ENCODE results near the gene ERVW-1. TPM values are rescaled to one million over a fixed set of nuclear protein-coding genes. Genes with fewer than 3 reads are reported as not detected.
"Not testable (repeated sequence)": the region's sequence is repeated elsewhere in the genome, so short reads cannot be mapped to it uniquely, and the experiment has no call there.

Gene ERVW-1, protein sequence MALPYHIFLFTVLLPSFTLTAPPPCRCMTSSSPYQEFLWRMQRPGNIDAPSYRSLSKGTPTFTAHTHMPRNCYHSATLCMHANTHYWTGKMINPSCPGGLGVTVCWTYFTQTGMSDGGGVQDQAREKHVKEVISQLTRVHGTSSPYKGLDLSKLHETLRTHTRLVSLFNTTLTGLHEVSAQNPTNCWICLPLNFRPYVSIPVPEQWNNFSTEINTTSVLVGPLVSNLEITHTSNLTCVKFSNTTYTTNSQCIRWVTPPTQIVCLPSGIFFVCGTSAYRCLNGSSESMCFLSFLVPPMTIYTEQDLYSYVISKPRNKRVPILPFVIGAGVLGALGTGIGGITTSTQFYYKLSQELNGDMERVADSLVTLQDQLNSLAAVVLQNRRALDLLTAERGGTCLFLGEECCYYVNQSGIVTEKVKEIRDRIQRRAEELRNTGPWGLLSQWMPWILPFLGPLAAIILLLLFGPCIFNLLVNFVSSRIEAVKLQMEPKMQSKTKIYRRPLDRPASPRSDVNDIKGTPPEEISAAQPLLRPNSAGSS
- total RNA-seq, result not detected
- long read RNA-seq, result 0 reads

DNA sequence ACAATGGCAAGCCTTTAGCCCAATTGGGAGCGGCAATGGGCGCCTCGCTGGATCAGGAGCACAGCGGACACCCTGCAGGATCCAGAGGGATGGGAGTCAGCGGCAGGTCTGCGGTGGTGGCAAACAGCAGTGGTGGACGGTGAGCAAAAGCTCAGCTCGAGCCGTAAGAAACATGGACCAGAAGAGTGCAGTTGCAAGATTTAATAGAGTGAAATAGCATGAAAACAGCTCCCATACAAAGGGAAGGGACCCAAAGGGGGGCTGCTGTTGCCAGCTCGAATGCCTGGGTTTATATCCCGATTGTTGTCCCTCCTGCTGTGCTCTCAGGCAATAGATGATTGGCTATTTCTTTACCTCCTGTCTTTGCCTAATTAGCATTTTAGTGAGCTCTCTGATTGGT is at the start of gene ERVW-1:
ERVW-1 (minus strand) TSS at position 266 of the 400 bp plus-strand sequence. CDS start 7,565 bp downstream, outside the sequence.
- not testable (repeated sequence) for DNase-seq (ENCODE audit: low spot score)

DNA sequence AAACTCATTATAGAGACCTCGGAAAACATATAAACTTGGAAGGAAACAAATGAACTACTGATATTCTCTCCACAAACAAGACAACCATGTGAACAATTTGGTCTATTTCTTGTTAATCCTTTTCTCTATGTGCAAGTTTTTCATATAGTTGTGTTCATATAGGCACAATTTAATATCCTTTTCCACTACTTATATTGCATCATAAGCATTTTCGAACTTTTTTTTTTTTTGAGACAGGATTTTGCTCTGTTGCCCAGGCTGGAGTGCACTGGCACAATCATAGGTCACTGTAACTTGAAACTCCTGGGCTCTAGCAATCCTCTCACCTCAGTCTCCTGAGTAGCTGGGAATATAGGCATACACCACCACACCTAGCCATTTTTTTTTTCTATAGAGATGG is 45.4 kb upstream of the ERVW-1 start:
- DNase-seq (ENCODE audit: low spot score), result no peak

DNA sequence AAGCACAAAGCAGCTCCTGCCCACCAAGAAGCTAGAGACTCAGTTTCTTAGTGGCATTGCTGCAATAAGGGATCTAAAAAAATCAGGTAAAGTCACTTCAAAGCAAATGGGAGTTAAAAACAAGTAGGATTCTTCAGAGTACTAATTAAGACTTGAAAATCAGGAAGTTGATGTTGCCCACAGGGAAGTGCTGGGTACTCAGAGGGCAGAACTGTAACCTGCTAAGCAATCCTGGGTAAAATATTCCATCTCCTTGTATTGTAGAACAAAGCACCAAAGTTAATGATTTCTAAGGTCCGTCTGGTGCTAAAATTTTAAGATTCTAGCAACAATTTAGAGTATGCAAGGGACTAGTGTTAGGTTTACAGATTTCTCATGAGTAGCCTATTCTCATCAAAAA is 42.3 kb upstream of the ERVW-1 start:
- no peak for DNase-seq (ENCODE audit: low spot score)

DNA sequence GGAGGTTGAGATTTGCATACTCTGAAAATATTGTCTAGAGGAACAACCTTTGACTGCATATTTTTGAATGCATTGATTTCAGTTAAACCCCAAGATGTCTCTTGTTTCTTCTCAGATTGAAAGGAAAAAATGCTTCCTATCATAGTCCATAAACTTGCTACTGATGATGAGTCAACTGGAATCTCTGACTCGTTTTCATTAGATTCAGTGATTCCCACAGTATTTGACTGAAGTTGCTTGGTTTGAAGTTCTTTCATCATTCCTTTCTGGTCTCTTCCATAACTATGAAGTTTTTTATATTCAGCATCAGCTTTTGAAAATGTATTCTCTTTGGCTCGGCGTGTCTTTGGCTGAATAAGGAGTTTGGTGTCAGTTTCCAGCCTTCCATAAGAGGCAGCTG is 39.9 kb upstream of the ERVW-1 start:
- DNase-seq (ENCODE audit: low spot score), result no peak

DNA sequence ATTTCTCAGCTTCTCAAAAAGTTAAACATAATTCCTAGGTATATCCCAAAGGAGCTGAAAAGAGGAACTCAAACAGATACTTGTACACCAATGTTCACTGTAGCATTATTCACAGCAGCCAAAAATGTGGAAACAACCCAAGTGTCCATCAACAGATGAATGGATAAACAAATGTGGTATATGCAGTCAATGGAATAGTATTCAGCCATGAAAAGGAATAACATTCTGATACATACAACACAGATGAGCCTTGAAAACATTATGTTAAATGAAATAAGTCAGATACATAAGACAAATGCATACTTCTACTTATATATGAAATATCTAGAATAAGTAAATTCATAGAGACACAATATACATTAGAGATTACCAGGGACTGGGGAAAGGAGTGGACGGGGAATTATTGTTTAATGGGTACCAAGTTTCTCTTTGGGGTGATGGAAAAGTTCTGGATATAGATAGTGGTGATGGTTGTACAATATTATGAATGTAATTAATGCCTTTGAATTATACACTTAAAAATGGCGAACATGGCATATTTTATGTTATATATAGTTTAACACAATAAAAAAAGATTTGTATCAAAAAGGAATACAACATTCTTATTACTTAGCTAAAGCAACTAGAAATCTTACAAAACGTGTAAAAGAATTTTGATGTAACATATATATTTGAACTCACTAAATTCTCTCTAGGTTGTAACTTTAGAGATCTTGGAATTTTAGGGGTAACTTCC is 35.6 kb upstream of the ERVW-1 start:
- no peak for DNase-seq (ENCODE audit: low spot score)

DNA sequence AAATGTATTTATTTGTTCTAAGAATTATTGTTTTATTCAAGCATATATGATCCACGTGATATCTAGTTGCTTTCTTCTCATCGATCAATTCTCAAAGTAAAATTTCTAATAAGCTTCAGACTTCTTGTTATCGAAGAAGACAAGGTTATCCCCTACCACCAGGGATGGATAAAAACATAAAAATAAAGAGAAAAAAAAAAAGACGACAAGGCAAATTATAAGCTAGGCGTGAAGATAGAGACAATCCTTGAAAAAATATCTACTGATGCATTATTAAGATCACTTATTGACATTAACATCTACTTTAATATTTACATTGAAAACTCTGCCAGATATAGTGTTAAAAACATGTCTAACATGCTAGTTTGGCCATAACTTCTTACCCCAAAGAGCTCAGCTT is 31.2 kb upstream of the ERVW-1 start:
- no peak for DNase-seq (ENCODE audit: low spot score)

DNA sequence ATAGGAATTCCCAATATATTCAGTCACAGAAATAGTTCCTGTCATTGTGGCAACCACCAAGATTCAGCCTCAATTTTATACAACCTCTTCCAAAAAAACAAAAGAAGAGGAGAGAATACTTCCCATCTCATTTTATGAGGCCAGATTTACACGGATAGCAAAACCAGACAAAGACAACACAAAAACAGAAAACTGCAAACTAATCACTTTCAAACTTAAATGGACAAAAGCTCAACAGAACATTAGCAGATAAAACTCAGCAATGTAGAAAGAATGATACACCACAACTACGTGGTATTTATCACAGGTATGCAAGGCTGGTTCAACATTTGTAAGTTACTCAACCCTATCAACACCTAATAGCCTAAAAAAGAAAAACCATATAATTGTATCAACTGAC is 28.6 kb upstream of the ERVW-1 start:
- DNase-seq (ENCODE audit: low spot score), result no peak

DNA sequence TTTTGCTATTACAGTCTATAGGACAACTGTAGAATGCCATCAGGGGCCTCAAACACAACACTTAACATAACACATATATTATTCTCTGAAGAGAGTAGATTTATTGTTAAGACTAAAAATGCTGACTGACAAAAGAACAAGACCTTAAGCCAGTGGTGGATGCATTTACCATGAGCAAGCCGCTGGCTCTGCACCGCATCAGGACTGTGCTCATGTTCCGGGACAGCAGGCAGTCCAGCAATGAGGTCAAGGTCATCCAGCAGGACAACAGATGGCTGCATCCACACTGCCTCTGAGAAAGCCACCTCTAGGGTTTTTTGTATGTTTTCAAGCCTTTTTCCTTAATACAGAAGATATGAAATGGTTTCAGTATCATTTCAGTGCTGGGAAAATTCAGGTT is 26.8 kb upstream of the ERVW-1 start:
- DNase-seq (ENCODE audit: low spot score), result no peak

DNA sequence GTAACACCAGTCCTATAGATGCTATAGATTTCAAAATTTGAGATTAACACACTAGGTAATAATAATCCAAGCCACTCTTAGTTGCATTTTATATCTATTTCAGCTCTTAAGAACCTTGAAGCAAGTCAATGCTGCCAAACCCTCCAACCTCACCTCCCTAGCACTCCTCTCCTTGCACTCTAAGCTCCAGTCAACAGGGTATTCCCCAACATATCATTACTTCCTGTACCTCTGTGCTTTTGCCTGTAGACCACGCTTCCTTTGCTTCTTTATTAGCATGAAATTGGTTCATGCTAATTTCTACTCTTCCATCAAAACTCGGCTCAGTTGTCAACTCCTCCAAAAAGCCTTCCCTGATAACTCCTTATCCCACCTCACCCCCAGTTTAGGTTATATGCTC is 26.0 kb upstream of the ERVW-1 start:
- no peak for DNase-seq (ENCODE audit: low spot score)

DNA sequence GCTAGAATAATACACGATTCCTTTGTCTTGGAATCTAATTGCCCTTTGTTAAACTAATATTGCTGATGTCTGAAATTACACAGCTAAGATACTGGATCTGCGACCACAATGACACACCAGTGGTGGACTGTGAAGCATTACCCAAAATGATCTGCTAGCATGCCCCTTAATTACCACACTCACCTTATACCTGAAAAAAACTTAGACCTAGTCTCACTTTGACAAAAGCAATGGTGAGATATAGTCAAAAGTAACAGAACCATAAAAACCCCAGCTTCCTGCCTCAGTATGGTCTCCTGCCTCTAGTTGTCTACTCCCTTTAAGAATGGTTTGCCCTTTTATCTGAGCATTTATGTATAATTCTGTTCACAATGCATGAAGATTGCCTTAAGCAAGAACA is 20.8 kb upstream of the ERVW-1 start:
- DNase-seq (ENCODE audit: low spot score), result no peak

DNA sequence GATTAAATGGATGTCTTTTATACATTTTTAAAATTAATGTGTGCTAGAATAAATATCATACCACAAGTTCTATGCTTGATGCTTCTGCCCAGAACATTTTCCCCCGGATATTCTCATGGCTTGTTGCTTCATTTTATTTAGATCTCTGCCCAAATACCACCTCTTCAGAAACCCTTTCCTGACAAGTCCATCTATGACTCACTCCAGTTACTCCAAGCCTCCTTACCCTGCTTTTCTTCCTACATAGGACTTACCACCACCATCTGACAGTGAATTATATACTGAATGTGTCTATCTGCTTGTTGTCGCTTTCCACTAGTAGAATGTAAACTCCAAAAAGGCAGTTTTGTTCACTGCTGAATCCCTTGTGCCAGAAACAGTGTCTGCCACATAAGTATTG is 19.1 kb upstream of the ERVW-1 start:
- no peak for DNase-seq (ENCODE audit: low spot score)

DNA sequence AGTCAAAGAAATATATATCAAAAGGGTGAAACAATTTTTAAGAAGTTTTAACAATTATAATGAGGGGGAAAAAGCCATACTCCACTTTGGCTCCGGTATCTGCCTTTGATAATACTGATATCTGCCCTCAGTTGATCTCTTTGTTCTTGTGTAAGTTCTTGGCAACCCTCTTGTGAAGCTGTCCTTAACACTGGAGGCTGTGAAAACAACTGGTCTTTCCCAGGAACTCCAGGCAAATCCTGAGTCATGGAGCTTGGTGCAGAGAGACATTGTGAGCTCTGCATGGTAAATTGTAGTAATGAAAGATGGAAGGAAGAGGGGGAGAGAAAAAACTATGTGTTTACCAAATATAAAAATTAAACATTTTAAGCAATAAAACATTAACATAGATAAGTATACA is 11.9 kb upstream of the ERVW-1 start:
- DNase-seq (ENCODE audit: low spot score), result no peak

DNA sequence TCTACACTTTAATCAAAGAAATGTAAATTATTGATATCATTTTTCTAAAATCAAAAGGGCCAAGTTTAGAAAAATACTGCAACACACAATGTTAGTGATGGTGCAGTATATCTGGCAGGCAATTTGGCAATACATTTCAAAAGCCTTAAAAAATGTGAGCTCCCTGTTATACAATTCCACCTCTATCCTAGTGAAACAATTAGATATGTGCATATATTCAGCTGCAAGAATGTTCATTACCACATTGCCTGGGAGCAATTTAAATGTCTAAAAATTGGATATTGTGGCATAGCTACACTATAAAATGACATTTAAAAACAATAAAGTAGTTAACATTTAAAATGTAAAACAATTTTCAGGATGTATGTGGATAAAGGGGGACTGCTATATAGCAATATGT is 10.1 kb upstream of the ERVW-1 start:
- no peak for DNase-seq (ENCODE audit: low spot score)

DNA sequence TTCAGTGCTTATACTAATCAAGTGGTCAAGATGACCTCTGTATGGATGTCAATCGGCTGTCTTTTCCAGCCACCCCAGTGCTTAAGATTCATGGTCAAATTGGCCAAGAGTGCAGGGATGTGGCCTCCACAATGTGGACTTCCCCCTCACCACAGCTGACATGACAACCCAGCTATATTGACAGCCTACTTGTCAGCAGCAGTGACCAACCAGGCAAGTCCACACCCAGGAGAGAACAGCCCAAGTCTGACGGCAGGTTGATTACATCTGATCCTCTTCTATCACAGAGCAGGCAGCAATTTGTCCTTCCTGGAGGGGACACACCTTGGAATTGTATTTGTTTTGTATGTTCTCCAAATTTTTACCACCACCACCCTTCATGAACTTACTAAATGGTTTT is 8.2 kb upstream of the ERVW-1 start:
- no peak for DNase-seq (ENCODE audit: low spot score)

DNA sequence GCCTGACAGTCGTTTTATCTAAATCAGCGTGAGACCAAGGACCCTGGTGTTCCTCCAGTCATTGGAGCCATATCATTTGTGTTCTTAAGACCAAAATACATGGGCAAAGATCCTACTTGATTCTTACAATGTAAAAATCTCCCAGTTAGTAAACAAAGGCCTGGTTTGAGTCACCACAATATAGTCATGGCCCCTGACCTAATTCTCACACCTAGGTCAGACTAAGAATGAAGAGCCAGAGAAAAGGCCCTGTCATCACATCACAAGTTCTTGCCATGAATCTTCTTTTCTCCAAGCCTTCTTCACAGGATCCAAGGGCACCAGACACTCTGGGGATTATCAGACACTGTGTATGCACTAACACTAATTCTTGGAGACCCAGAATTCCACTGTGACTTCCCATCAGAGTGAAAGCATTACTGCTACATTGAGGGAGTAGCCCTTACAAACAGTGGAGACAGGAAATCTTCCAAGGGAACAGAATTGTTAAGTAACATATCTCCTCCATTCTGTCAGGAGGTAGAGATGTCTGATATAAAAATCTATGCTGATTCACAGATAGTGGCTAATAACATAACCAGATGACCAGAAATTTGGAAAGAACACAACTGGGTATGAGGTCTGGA is 7.6 kb upstream of the ERVW-1 start:
- no peak for DNase-seq (ENCODE audit: low spot score)

DNA sequence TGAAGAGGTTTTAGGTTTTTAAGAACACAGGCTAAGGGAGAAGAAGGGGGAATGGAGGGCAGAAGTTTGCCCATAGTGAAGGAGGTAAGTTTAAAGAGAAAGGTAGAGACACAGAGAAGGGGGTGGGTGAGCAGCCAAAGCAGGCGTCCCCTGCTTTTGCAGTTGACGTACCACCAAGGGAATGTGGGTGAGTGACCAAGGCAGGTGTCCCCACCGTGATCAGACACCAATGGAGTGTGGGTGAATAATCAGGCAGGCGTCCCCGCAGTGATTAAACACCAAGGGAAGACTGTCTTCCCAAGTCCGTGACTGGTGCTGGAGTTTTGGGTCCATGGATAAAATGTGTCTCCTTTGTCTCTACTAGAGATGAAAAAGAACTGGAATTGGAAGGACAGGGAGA is 6.5 kb upstream of the ERVW-1 start:
- DNase-seq (ENCODE audit: low spot score), result not testable (repeated sequence)

DNA sequence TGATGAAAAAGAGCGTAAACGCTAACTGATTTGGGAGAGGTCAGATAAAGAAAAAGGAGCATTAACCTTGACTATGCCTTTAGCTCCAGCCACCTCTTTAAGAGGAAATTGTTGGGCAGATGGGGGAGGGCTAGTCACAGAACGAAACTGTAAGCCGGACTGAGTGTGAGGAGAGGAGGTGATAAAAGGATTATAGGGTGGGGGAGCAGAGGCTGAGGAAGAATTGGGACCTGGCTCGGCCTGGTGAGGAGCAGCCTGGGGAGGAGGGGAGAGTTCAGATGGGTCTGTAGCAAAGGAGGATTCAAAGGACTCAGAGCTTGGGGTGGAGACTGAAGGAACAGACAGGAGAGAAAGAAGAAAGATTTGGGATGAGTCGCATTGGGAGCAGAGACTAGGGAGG is 5.9 kb upstream of the ERVW-1 start:
- not testable (repeated sequence) for DNase-seq (ENCODE audit: low spot score)

DNA sequence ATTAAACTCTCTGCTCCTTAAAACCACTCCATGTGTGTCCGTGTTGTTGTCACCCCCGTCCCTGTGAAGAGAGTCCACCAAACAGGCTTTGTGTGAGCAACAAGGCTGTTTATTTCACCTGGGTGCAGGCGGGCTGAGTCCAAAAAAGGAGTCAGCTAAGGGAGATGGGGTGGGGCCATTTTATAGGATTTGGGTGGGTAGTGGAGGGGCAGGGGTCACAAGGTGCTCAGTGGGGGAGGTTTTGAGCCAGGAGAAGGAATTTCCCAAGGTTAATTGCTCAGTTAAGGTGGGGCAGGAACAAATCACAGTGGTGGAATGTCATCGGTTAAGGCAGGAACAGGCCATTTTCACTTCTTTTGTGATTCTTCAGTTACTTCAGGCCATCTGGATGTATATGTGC is 1.4 kb upstream of the ERVW-1 start:
- not testable (repeated sequence) for DNase-seq (ENCODE audit: low spot score)

DNA sequence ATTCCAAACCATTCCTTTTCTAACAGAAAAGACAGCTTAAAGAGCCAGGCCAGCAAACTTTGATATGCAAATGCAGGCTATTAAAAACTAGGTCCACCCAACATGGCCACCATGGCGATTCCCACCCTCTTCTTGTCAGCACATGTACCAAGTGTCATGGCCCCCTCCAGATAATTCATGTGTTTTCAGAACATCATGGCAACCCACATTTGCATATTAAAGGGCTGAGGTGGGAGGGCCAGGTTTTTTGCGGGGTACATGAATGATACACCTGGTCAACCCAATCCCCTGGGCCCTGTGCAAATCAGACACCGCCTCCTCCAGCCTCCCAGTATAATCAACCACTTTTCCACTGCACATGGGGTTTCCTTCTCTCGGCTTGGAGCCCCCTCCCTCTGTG is 965 bp upstream of the ERVW-1 start:
- DNase-seq (ENCODE audit: low spot score), result no peak

DNA sequence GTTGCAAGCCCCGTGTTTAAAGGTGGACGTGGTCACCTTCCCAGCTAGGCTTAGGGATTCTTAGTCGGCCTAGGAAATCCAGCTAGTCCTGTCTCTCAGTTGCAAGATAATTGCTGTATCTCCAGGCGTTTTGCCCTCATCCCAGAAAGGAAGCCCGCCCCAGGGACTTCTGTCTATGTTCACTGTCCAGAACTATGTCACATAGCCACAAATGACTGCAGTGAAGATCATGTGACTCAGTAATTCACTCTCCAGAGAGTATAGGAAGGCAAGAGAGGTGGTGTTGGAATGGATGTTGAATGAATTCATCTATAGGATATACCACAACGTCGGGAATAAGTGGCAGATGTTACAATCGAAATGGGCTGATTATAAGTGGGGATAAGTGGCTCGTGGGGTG is 349 bp upstream of the ERVW-1 start:
- DNase-seq (ENCODE audit: low spot score), result no peak

DNA sequence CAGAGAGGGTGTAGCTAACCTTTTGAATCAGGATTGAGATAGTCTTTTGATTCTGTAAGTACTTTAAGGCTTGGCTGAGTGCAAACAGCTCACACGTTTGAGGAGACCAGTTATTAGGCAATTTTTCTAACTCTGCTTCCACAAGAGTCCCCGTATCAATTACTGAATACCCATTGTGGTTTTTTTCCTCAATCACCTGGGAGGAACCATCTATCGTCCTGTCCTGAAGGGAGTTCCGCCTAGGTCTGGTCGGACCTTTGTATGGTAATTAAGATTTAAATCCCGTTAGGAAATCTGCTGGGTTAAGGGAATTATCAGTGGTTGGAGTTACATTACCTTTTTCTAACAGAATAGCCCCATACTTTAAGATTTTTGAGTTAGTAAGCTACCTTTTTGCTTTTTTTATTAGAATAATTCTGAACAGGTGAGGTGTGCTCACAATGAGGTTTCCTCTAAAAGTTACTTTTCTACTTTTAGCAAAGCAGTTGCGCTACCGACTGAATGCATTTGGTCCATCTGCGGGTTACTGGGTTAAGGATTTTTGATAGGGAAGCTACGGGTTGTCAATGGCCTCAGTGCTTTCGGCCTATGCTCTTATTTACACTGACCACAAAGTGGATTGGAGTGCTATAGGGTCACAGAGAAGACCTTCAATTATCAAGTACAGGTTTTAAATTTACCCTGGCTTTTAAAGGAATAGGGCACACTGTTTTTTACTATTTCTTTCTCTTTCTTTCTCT is 1.7 kb downstream of the ERVW-1 start:
- DNase-seq (ENCODE audit: low spot score), result not testable (repeated sequence)

Data from mesenteric fat pad (tissue), 1 donor.